ENCODE measurements around the gene AMMECR1L. TPM values are rescaled to one million over a fixed set of nuclear protein-coding genes. Genes with fewer than 3 reads are reported as not detected.

Gene AMMECR1L
- total and polyA plus RNA-seq, 10 of the 15 experiments (the other 5 are each of a cell fraction or from before 2014, with no cell fraction given): 2.7 to 12.1 (median 8.0) TPM

DNA sequence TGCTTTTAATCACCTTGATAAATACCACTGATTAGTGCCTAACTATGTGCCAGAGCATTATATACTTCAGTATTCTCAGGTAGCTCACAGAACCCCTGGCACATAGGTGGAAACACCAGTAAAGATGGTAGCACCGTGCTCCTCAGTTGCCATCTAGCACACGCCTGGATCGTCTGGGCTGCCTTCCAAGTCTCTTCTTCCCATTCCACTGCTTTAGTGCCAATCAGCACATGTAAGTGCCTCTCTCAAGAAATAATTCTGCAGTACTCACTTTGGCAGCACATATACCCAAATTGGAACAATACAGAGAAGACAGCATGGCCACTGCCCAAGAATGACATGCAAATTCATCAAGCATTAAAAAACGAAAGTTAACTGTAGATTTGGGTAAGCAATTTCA is 40.8 kb downstream of the AMMECR1L start (continued):
- TF ChIP-seq POU2F2 (IDR thresholded peaks at IDR 0.05; ENCODE audit: borderline replicate concordance, low read depth, low read length): no peak
- no peak for TF ChIP-seq CBX5 (IDR thresholded peaks at IDR 0.05; ENCODE audit: low read depth)
- no peak for TF ChIP-seq IKZF2 (IDR thresholded peaks at IDR 0.05)
- no peak for TF ChIP-seq EGR1 (IDR thresholded peaks at IDR 0.05; ENCODE audit: borderline replicate concordance in 1 of 2, low read depth in 2 of 2, low read length in 2 of 2)
- TF ChIP-seq NR2C1 (IDR thresholded peaks at IDR 0.05): no peak
- no peak for TF ChIP-seq ZZZ3 (IDR thresholded peaks at IDR 0.05; ENCODE audit: control insufficient read depth, insufficient read length, low read depth)
- no peak for TF ChIP-seq MEF2A (IDR thresholded peaks at IDR 0.05; ENCODE audit: insufficient read depth, low read depth, low read length)
- TF ChIP-seq IKZF1 (conservative IDR thresholded peaks at IDR 0.05): no peak
- no peak for TF ChIP-seq BACH1 (IDR thresholded peaks at IDR 0.05; ENCODE audit: borderline replicate concordance)

DNA sequence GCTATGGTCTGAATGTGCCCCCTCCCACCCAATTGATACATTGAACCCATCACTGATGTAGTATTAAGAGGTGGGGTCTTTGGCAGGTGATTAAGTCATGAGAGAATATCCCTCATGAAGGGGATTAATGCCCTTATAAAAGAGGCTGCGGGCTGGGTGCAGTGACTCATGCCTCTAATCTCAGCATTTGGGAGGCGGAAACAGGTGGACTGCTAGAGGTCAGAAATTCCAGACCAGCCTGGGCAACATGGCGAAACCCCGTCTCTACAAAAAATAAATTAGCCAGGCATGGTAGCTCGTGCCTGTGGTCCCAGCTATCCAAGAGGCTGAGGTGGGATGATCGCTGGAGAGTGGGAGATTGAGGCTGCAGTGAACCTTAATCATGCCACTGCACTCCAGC is 42.1 kb downstream of the AMMECR1L start:
- Histone ChIP-seq H3K36me3 (ENCODE audit: control insufficient read depth in 2 of 2, insufficient read depth in 2 of 2, low read length in 1 of 2) (peaks cover 7 to 17% of the 10 kb centered on the region in 2 experiments), H3K4me1 (ENCODE audit: control insufficient read depth, insufficient read depth, low read length) (no peaks in the 10 kb centered on the region), H3K27ac (ENCODE audit: control insufficient read depth, insufficient read depth) (no peak overlapping the region), H4K20me1 (ENCODE audit: control insufficient read depth, insufficient read depth) (no peaks in the 10 kb centered on the region), H2AFZ (ENCODE audit: control insufficient read depth, low read depth, low read length) (no peak overlapping the region), H3K27me3 (replicated peaks in 1 of 2; ENCODE audit: control insufficient read depth in 2 of 2, insufficient read depth in 2 of 2, low read length in 1 of 2) (no peaks in the 10 kb centered on the region), H3K79me2 (ENCODE audit: control insufficient read depth, insufficient read depth, low read length) (no peaks in the 10 kb centered on the region), H3K4me3 (no peak overlapping the region), H3K4me2 (ENCODE audit: control insufficient read depth, insufficient read depth) (no peak overlapping the region), H3K9me3 (replicated peaks; ENCODE audit: control insufficient read depth, insufficient read depth, low read length) (no peaks in the 10 kb centered on the region), H3K9ac (ENCODE audit: control insufficient read depth, insufficient read depth, low read length) (no peak overlapping the region)
- SMC1A ChIA-PET (ENCODE audit: uncharacterized antibody, unreplicated experiment): no interaction called here
- no TSS peak for BruUV-seq (replicated peaks)
- in situ Hi-C loops (cut with MboI): no loop called here
- no peak for FAIRE-seq
- RAD21 ChIA-PET (ENCODE audit: unreplicated experiment): no interaction called here
- 100% methylated on average over 6 of the region's 6 CpGs for WGBS (ENCODE audit: insufficient coverage, insufficient replicate concordance, low lambda C conversion rate, missing lambda C conversion rate)
- CTCF ChIA-PET: no interaction called here
- intact Hi-C loops (cut with micrococcal nuclease; ENCODE audit: unreplicated experiment): no loop called here
- no peak for TF ChIP-seq JUNB (IDR thresholded peaks at IDR 0.05)
- no peak for TF ChIP-seq BACH1 (IDR thresholded peaks at IDR 0.05; ENCODE audit: borderline replicate concordance)
- no peak for TF ChIP-seq ZNF274 (IDR thresholded peaks at IDR 0.05; ENCODE audit: insufficient read depth, insufficient read length)
- no peak for TF ChIP-seq IKZF1 (conservative IDR thresholded peaks at IDR 0.05)
- no peak for TF ChIP-seq DPF2 (IDR thresholded peaks at IDR 0.05)
- TF ChIP-seq, protein P1, sequence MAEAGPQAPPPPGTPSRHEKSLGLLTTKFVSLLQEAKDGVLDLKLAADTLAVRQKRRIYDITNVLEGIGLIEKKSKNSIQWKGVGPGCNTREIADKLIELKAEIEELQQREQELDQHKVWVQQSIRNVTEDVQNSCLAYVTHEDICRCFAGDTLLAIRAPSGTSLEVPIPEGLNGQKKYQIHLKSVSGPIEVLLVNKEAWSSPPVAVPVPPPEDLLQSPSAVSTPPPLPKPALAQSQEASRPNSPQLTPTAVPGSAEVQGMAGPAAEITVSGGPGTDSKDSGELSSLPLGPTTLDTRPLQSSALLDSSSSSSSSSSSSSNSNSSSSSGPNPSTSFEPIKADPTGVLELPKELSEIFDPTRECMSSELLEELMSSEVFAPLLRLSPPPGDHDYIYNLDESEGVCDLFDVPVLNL (IDR thresholded peaks at IDR 0.05; ENCODE audit: low read depth, low read length): no peak
- TF ChIP-seq STAT1 (conservative IDR thresholded peaks at IDR 0.05): no peak
- no peak for TF ChIP-seq PKNOX1 (IDR thresholded peaks at IDR 0.05)
- TF ChIP-seq IKZF2 (IDR thresholded peaks at IDR 0.05): no peak
- no peak for TF ChIP-seq KLF5 (IDR thresholded peaks at IDR 0.05; ENCODE audit: partially characterized antibody)
- no peak for TF ChIP-seq HDGF (IDR thresholded peaks at IDR 0.05)
- no peak for TF ChIP-seq TCF7 (IDR thresholded peaks at IDR 0.05; ENCODE audit: borderline replicate concordance)
- TF ChIP-seq ZNF384 (IDR thresholded peaks at IDR 0.05; ENCODE audit: borderline replicate concordance, low read depth, low read length): no peak
- no peak for TF ChIP-seq RELB (IDR thresholded peaks at IDR 0.05; ENCODE audit: low read depth)
- POLR2A ChIA-PET: interaction anchor here (1.0 kb wide), 1 partner anchor 14 kb away, joined by 3 read pairs; no protein-coding TSS in a partner anchor
- ATAC-seq: no peak
- no peak for DNase-seq (ENCODE audit: low read depth, low spot score)
